Endothelial cell of umbilical vein (primary cell): ENCODE data around the gene MCM7. TPM values are rescaled to one million over a fixed set of nuclear protein-coding genes. Genes with fewer than 3 reads are reported as not detected.

Experiments
- BruUV-seq: library from RNA; stranded (reverse); fragments of 400-500 nt; replicated peaks from 2 replicates; lab custom pipeline; 2021; lab: Mats Ljungman, UMichigan
- CTCF ChIA-PET: fragments of 300-600, 350-600 bp; sonication (Branson Sonifier 250); formaldehyde crosslinking; loops from one replicate; lab custom pipeline; 2021; ENCODE audit warnings: antibody characterized with exemption, inconsistent platforms; lab: Charles Lee
- POLR2A ChIA-PET: fragments of 300-600, 350-600 bp; sonication (Branson Sonifier 250); formaldehyde crosslinking; loops from one replicate; lab custom pipeline; 2021; ENCODE audit warnings: antibody characterized with exemption, inconsistent platforms; lab: Charles Lee
- DNase-seq: peaks from one replicate; pipeline ENCODE4 v3.0.0-alpha.2; 2011; ENCODE audit warnings: low read depth, low spot score
- FAIRE-seq: peaks from 2 replicates; lab custom pipeline; 2011; peaks lifted over from hg19 to GRCh38; lab: Jason Lieb, UNC
- H2AFZ ChIP-seq: 2 replicates; pipeline ENCODE4 v1.6.0; 2012; ENCODE audit warnings: low read depth, low read length, control low read depth, inconsistent platforms
- H3K27ac ChIP-seq: 2 replicates; pipeline ENCODE4 v1.5.1; 2011; ENCODE audit warnings: low read depth, mild to moderate bottlenecking, control low read depth, low read length, moderate library complexity; ENCODE audit not compliant: insufficient read depth
- H3K27me3 ChIP-seq, 2 experiments: 2 replicates each; pipeline versions ENCODE4 v1.6.0 to v1.6.1; 2011; ENCODE audit warnings: low read length in 2 of 2, mixed read lengths in 1 of 2; ENCODE audit not compliant: control insufficient read depth in 2 of 2, insufficient read depth in 2 of 2
- H3K36me3 ChIP-seq, 2 experiments: 2 replicates in 1 of 2; 3 replicates in 1 of 2; pipeline ENCODE4 v1.5.1; 2011; ENCODE audit warnings: low read length in 2 of 2, mild to moderate bottlenecking in 1 of 2, moderate library complexity in 1 of 2; ENCODE audit not compliant: control insufficient read depth in 2 of 2, insufficient read depth in 2 of 2; ENCODE audit errors: extremely low read depth in 1 of 2
- H3K4me1 ChIP-seq: 3 replicates; pipeline ENCODE4 v1.5.1; 2011; ENCODE audit warnings: mild to moderate bottlenecking, low read length; ENCODE audit not compliant: control insufficient read depth, insufficient read depth; ENCODE audit errors: extremely low read depth
- H3K4me2 ChIP-seq: 2 replicates; pipeline ENCODE4 v1.6.1; 2011; ENCODE audit warnings: low read length, control low read depth, mixed read lengths; ENCODE audit not compliant: insufficient read depth
- H3K4me3 ChIP-seq, 3 experiments: fragments of 200-600 bp in 1 of 3; sonication (generic), shearing (Covaris generic) in 1 of 3; replicated peaks in 1 of 3; 2 replicates each; pipeline ENCODE4 v1.5.1; 2011 to 2016; ENCODE audit warnings: control low read depth in 3 of 3, low read length in 3 of 3, mild to moderate bottlenecking in 2 of 3, inconsistent platforms in 1 of 3, low read depth in 1 of 3, moderate library complexity in 1 of 3; ENCODE audit not compliant: insufficient read depth in 1 of 3
- H3K79me2 ChIP-seq: 2 replicates; pipeline ENCODE4 v1.6.0; 2012; ENCODE audit warnings: low read length, inconsistent platforms; ENCODE audit not compliant: control insufficient read depth, insufficient read depth
- H3K9ac ChIP-seq: replicated peaks from 2 replicates; pipeline ENCODE3; 2011; ENCODE audit warnings: low read length, control low read depth; ENCODE audit not compliant: insufficient read depth; ENCODE audit errors: extremely low read depth
- H3K9me1 ChIP-seq: replicated peaks from 3 replicates; pipeline ENCODE4 v1.6.0; 2011; ENCODE audit warnings: mild to moderate bottlenecking, low read length; ENCODE audit not compliant: control insufficient read depth, insufficient read depth; ENCODE audit errors: extremely low read depth
- H3K9me3 ChIP-seq: replicated peaks from 2 replicates; pipeline ENCODE4 v1.5.1; 2012; ENCODE audit warnings: low read length, inconsistent platforms; ENCODE audit not compliant: control insufficient read depth, insufficient read depth
- H4K20me1 ChIP-seq: replicated peaks from 2 replicates; pipeline ENCODE3; 2011; ENCODE audit warnings: mild to moderate bottlenecking, low read length; ENCODE audit not compliant: control insufficient read depth, insufficient read depth; ENCODE audit errors: extremely low read depth
- EZH2 ChIP-seq: IDR thresholded peaks from 2 replicates; pipeline ENCODE4 v1.6.1; 2012; ENCODE audit warnings: borderline replicate concordance, low read depth, mild to moderate bottlenecking, moderate library complexity, low read length, inconsistent platforms; ENCODE audit not compliant: severe bottlenecking
- FOS ChIP-seq: IDR thresholded peaks from 2 replicates; pipeline ENCODE4 v1.6.1; 2011; ENCODE audit warnings: mild to moderate bottlenecking, low read length, moderate library complexity, borderline replicate concordance; ENCODE audit not compliant: insufficient read depth
- GATA2 ChIP-seq: IDR thresholded peaks from 2 replicates; pipeline ENCODE4 v1.7.0; 2011; ENCODE audit warnings: low read depth, mild to moderate bottlenecking, moderate library complexity, mixed read lengths, low read length; ENCODE audit not compliant: insufficient read length, insufficient read depth
- JUN ChIP-seq: IDR thresholded peaks from 2 replicates; pipeline ENCODE4 v1.6.1; 2011; ENCODE audit warnings: borderline replicate concordance, low read depth; ENCODE audit not compliant: insufficient read length, insufficient read depth
- MAX ChIP-seq: IDR thresholded peaks from 2 replicates; pipeline ENCODE4 v1.6.1; 2011; ENCODE audit not compliant: insufficient read depth, insufficient read length
- MYC ChIP-seq: IDR thresholded peaks from one replicate; pipeline ENCODE4 v1.6.1; 2011; ENCODE audit warnings: mild to moderate bottlenecking, low read depth, low read length
- POLR2A ChIP-seq: IDR thresholded peaks from 2 replicates; pipeline ENCODE4 v1.6.1; 2012; ENCODE audit warnings: low read depth, mild to moderate bottlenecking, control low read depth, low read length
- POLR2AphosphoS5 ChIP-seq: IDR thresholded peaks from 2 replicates; pipeline ENCODE4 v1.6.1; 2012; ENCODE audit warnings: low read depth, mild to moderate bottlenecking, control low read depth, low read length, moderate library complexity; ENCODE audit not compliant: insufficient read depth
- dilution Hi-C: fragments of 300-500 bp; cut with MboI; formaldehyde crosslinking; loops from one replicate; pipeline ENCODE4 v1.15.0; 2019; ENCODE audit warnings: low sequenced_read_pairs; ENCODE audit not compliant: extremely low pct_ligation_motif_present
- intact Hi-C: fragments of 100-400 bp; cut with micrococcal nuclease; formaldehyde crosslinking; loops from one replicate; pipeline ENCODE4 v1.10.0; 2022
- polyA plus RNA-seq, 4 experiments: library from polyadenylated mRNA; depleted of rRNA in 3 of 4; stranded (reverse) in 3 of 4; unstranded in 1 of 4; fragments of >200 nt; gene quantifications; 2 replicates each; pipeline versions ENCODE4 v1.2.1 to v1.2.3, GENCODE V29; 2011 to 2012; ENCODE audit warnings: missing spikeins in 1 of 4
- total RNA-seq: library from RNA; stranded (reverse); gene quantifications from 2 replicates; pipeline ENCODE4 v1.2.3, GENCODE V29; 2021
- TF ChIP-seq, protein P1 (sequence below), 2 donors: IDR thresholded peaks; 1 replicate in 1 of 2; 2 replicates in 1 of 2; pipeline ENCODE4 v1.5.1; 2011; ENCODE audit warnings: low read length in 2 of 2, mild to moderate bottlenecking in 2 of 2, moderate library complexity in 2 of 2, control low read depth in 1 of 2, inconsistent platforms in 1 of 2, low read depth in 1 of 2; ENCODE audit not compliant: insufficient read depth in 1 of 2; ENCODE audit errors: extremely low read depth in 1 of 2

MCM7 gene
- total and polyA plus RNA-seq, 2 donors (not counting 3 experiments of a cell fraction or from before 2014, with no cell fraction given), result 156 to 187 TPM

DNA sequence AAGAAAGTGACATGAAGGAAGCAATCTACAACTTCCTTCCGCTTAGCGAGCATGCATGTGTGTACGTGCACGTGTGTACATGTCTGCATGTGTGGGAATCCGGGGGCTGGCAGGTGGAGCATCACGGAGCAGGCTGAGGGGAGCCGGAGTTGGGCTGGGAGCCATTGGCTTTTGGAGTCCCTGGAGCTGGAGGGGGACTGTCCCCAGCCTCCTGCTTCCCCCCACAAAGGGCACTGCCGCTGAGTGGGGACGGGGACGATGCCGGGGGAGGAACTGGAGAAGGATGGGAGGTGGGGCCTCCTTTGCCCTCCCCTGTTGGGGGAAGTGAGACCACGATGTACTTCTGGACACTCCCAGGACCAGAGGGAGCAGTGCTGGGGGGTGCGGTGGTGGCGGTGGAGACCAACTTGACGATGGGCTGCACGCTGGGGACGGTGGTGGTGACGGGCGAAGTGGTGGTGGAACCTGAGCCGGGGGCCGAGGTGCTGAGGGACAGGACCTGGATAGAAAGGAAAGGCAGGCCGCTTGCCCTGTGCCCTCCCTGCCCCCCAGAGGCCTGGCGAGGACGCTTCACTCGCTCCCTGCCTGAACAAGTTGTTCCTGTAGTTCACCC is 6.0 kb upstream of the MCM7 start:
- no peaks in the 10 kb centered on the region for H3K9me3 ChIP-seq
- no peak overlapping the region for H3K27ac ChIP-seq
- H3K4me2 ChIP-seq, result no peak overlapping the region
- H3K9me1 ChIP-seq, result no peaks in the 10 kb centered on the region
- no peaks in the 10 kb centered on the region for H3K27me3 ChIP-seq
- BruUV-seq, result TSS peak; percentile 96
- POLR2A ChIA-PET, result no interaction called here
- CTCF ChIA-PET, result no interaction called here
- intact Hi-C loops (loop anchor here (10.0 kb wide), 1 partner anchor 1018 kb away; the partner anchor contains the start of gene SERPINE1), dilution Hi-C loops (no loop called here)
- H3K79me2 ChIP-seq, result peaks cover 1% of the 10 kb centered on the region
- no peak overlapping the region for H2AFZ ChIP-seq
- peaks cover 12 to 47% of the 10 kb centered on the region in 2 experiments for H3K36me3 ChIP-seq
- TF ChIP-seq GATA2 (no peak), JUN (no peak), MAX (no peak), POLR2AphosphoS5 (no peak), MYC (no peak), POLR2A (no peak), FOS (no peak), EZH2 (no peak)
- TF ChIP-seq, protein P1, sequence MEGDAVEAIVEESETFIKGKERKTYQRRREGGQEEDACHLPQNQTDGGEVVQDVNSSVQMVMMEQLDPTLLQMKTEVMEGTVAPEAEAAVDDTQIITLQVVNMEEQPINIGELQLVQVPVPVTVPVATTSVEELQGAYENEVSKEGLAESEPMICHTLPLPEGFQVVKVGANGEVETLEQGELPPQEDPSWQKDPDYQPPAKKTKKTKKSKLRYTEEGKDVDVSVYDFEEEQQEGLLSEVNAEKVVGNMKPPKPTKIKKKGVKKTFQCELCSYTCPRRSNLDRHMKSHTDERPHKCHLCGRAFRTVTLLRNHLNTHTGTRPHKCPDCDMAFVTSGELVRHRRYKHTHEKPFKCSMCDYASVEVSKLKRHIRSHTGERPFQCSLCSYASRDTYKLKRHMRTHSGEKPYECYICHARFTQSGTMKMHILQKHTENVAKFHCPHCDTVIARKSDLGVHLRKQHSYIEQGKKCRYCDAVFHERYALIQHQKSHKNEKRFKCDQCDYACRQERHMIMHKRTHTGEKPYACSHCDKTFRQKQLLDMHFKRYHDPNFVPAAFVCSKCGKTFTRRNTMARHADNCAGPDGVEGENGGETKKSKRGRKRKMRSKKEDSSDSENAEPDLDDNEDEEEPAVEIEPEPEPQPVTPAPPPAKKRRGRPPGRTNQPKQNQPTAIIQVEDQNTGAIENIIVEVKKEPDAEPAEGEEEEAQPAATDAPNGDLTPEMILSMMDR (IDR thresholded peaks at IDR 0.05; ENCODE audit: extremely low read depth in 1 of 2, insufficient read depth in 1 of 2, low read depth in 1 of 2, low read length in 2 of 2), result no peak
- DNase-seq, result no peak
- no peaks in the 10 kb centered on the region for H4K20me1 ChIP-seq
- H3K4me3 ChIP-seq, result no peak overlapping the region
- H3K9ac ChIP-seq, result no peak overlapping the region
- peaks cover 6% of the 10 kb centered on the region for H3K4me1 ChIP-seq
- no peak for FAIRE-seq
